AG09319 (cell line): ENCODE results near the gene GPR18.
"Not testable (repeated sequence)": the region's sequence is repeated elsewhere in the genome, so short reads cannot be mapped to it uniquely, and the experiment has no call there.

Source experiments
- DNase-seq: peaks from one replicate; pipeline ENCODE4 v3.0.0-alpha.2; 2010; ENCODE audit warnings: low read depth; ENCODE audit errors: extremely low read depth
- CTCF ChIP-seq: IDR thresholded peaks from 2 replicates; pipeline ENCODE4 v1.5.1; 2011; ENCODE audit warnings: low read depth, mild to moderate bottlenecking, inconsistent platforms, low read length, moderate library complexity

The GPR18 gene

DNA sequence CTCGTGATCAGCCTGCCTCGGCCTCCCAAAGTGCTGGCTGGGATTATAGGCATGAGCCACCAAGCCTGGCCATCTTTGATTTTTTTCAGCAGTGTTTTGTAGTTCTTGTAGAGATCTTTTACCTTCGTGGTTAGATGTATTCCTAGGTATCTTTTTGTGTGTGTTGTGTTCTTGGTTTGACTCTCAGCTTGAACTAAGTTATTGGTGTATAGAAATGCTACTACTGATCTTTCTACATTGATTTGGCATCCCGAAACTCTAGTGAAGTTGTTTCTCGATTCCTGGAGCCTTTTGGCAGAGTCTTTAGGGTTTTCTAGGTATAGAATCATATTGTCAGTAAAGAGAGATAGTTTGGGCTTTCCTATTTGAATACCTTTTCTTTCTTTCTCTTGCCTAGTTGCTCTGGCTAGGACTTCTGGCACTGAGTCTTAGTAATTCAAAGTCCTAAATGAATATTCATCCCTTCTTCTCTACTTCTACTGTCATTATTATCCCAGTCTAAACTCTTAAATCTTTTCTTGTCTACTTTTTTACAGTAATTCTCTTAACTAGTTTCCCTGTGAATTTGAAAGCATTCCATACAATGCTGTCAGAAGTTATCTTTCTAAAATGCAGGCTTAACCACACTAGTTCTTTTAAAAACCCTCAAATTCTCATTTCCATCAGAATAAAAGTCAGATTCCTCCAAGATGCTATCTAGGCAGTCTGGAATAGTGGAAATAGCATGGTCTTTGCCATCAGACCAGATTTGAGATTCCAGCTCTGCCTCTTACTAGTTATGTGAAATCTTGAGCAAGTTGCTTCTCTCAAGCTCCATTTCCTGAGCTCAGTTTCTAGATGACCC is 7.0 kb downstream of the GPR18 start:
- TF ChIP-seq CTCF = no peak
- DNase-seq = no peak

- not testable (repeated sequence) for DNase-seq
These were observed 8.6 kb downstream of the GPR18 start for GRCh38 chr13:99249606-99250005.

GRCh38 chr13:99249178-99249577 is 9.0 kb downstream of the GPR18 start:
- DNase-seq = not testable (repeated sequence)

DNA sequence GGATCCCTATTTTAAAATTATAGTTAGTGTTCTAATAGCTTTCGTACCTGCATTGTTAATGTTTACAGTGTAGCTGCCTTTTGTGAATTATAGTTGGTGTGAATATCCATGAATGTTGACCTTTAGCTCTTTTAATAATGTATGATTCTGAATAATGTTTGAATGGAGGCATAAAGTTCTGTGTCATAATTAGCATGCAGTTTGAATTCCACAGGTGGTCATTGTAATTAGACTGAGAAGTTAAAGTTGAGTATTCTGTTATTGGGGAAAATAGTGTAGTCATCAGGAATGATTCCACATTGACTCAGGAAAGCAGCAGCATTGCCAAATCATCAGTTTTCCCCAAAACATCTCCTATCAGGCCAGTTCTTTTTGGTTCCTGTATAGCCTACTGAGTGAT is 12.1 kb downstream of the GPR18 start:
- TF ChIP-seq CTCF = no peak
- no peak for DNase-seq

GRCh38 chr13:99237981-99238662 is 20.1 kb downstream of the GPR18 start:
- no peak for DNase-seq
- TF ChIP-seq CTCF = no peak

- no peak for DNase-seq
- TF ChIP-seq CTCF = no peak
These were observed 26.5 kb downstream of the GPR18 start for GRCh38 chr13:99231721-99232120.

DNA sequence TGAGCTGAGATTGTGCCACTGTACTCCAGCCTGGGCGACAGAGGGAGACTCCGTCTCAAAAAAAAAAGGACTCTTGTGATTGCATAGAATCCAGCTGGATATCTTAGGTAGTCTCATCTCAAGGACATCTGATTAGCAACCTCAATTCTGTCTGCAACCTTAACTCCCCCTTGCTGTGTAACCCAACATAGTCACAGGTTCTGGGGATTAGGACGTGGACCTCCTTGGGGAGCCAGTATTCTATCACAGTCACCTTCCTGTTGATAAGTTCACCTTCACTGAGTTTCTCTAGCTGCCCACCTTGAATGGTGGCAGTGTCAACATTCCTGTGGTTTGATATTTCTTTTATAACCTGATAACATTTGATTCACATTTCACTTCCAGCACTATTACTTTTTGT is 27.2 kb downstream of the GPR18 start:
- no peak for DNase-seq

DNA sequence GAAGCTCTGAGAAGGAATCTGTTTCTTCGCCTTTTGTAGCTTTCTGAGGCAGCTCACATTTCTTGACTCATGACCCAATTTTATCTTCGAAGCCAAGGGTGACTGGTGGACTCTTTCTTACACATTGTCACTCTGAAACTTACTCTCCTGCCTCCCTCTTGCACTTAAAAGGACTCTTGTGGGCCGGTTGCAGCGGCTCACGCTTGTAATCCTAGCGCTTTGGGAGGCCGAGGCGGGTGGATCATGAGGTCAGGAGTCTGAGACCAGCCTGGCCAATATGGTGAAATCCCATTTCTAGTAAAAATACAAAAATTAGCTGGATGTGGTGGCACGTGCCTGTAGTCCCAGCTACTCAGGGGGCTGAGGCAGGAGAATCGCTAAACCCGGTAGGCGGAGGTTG is 27.6 kb downstream of the GPR18 start:
- not testable (repeated sequence) for DNase-seq

More for the DNA sequence above, 27.2 kb downstream of the GPR18 start:
- TF ChIP-seq CTCF = no peak
